HepG2 (cell line): Measurements from ENCODE around the gene SOCS1. TPM values are rescaled to one million over a fixed set of nuclear protein-coding genes. Genes with fewer than 3 reads are reported as not detected.

Source experiments
- ARNT2 ChIP-seq: sonication (generic); formaldehyde crosslinking; IDR thresholded peaks from 2 replicates; pipeline ENCODE4 v1.8.0; 2022; ENCODE audit warnings: mild to moderate bottlenecking, low read depth, missing genetic modification reagents, moderate library complexity
- HNF4G ChIP-seq, 2 experiments: sonication (generic) in 1 of 2; formaldehyde crosslinking in 1 of 2; IDR thresholded peaks; 2 replicates each; pipeline versions ENCODE4 v1.4.0 to v1.6.1; 2011 to 2020; ENCODE audit warnings: borderline replicate concordance in 2 of 2, low read depth in 2 of 2, mild to moderate bottlenecking in 2 of 2, low read length in 1 of 2, missing genetic modification reagents in 1 of 2, moderate library complexity in 1 of 2
- HNRNPUL1 ChIP-seq: fragments of 200-400 bp; formaldehyde crosslinking; IDR thresholded peaks from 2 replicates; pipeline ENCODE4 v1.6.1; 2017; ENCODE audit warnings: low read depth, mild to moderate bottlenecking, low read length, moderate library complexity
- IKZF4 ChIP-seq: sonication (generic); formaldehyde crosslinking; IDR thresholded peaks from 2 replicates; pipeline ENCODE4 v1.5.1; 2020; ENCODE audit warnings: borderline replicate concordance, mild to moderate bottlenecking, low read depth, missing genetic modification reagents; ENCODE audit errors: not compliant biosample characterization
- ISL2 ChIP-seq: sonication (generic); formaldehyde crosslinking; IDR thresholded peaks from 2 replicates; pipeline ENCODE4 v1.5.0; 2020; ENCODE audit warnings: missing genetic modification reagents
- NRL ChIP-seq: sonication (generic); formaldehyde crosslinking; IDR thresholded peaks from 2 replicates; pipeline ENCODE4 v1.5.0; 2020; ENCODE audit warnings: missing genetic modification reagents, mild to moderate bottlenecking, moderate library complexity, borderline replicate concordance
- SIN3A ChIP-seq: IDR thresholded peaks from 2 replicates; pipeline ENCODE4 v1.6.1; 2011; ENCODE audit warnings: low read depth, mild to moderate bottlenecking, control low read depth, low read length, borderline replicate concordance
- SOX6 ChIP-seq, 2 experiments: fragments of 450-650 bp in 1 of 2; sonication (generic) in 1 of 2; formaldehyde crosslinking in 1 of 2; IDR thresholded peaks; 2 replicates each; pipeline versions ENCODE4 v1.4.0 to v1.6.1; 2017 to 2020; ENCODE audit warnings: antibody characterized with exemption in 1 of 2, mild to moderate bottlenecking in 1 of 2, missing genetic modification reagents in 1 of 2
- SSRP1 ChIP-seq: IDR thresholded peaks from 2 replicates; pipeline ENCODE4 v1.6.1; 2016; ENCODE audit warnings: control low read depth
- ZC3H13 ChIP-seq: sonication (generic); formaldehyde crosslinking; IDR thresholded peaks from 2 replicates; pipeline ENCODE4 v1.8.1; 2023; ENCODE audit warnings: mild to moderate bottlenecking, missing genetic modification reagents, moderate library complexity
- ZNF292 ChIP-seq: sonication (generic); formaldehyde crosslinking; IDR thresholded peaks from 2 replicates; pipeline ENCODE4 v1.8.1; 2022; ENCODE audit warnings: mild to moderate bottlenecking, low read depth, missing genetic modification reagents, borderline replicate concordance
- ZNF350 ChIP-seq: sonication (generic); formaldehyde crosslinking; IDR thresholded peaks from 2 replicates; pipeline ENCODE4 v1.4.0; 2020; ENCODE audit warnings: mild to moderate bottlenecking, low read depth, missing genetic modification reagents, borderline replicate concordance
- ZNF598 ChIP-seq: sonication (generic); formaldehyde crosslinking; IDR thresholded peaks from 2 replicates; pipeline ENCODE4 v1.5.1; 2020; ENCODE audit warnings: mild to moderate bottlenecking, missing genetic modification reagents, borderline replicate concordance
- polyA plus RNA-seq, 8 experiments: library from polyadenylated mRNA; depleted of rRNA in 3 of 8; stranded (reverse) in 7 of 8; unstranded in 1 of 8; fragments of >200 nt; fragmentation: Illumina TruSeq in 4 of 8; extraction: Trizol in 4 of 8; gene quantifications; 2 replicates each; pipeline versions ENCODE4 v1.2.1 to v1.2.3, GENCODE V29; 2011 to 2016; ENCODE audit warnings: low read depth in 4 of 8, missing spikeins in 1 of 8, mixed read lengths in 1 of 8; ENCODE audit not compliant: insufficient read depth in 1 of 8
- total RNA-seq, 5 experiments: library from RNA; depleted of rRNA; stranded (reverse); fragments of >200 nt; fragmentation: Illumina TruSeq; extraction: Trizol; gene quantifications; 2 replicates each; pipeline ENCODE4 v1.2.3, GENCODE V29; 2016; ENCODE audit warnings: low read depth in 1 of 5
- TF ChIP-seq, protein P1 (sequence below): IDR thresholded peaks from 2 replicates; pipeline ENCODE4 v1.6.1; 2016; ENCODE audit warnings: missing compliant biosample characterization, missing genetic modification reagents, borderline replicate concordance
- TF ChIP-seq, protein P2 (sequence below): sonication (generic); formaldehyde crosslinking; IDR thresholded peaks from 2 replicates; pipeline ENCODE4 v1.8.0; 2022; ENCODE audit warnings: missing genetic modification reagents, mild to moderate bottlenecking, inconsistent platforms, borderline replicate concordance
- TF ChIP-seq, protein P3 (sequence below): sonication (generic); IDR thresholded peaks from 2 replicates; pipeline ENCODE4 v1.6.1; 2016; ENCODE audit warnings: low read depth, borderline replicate concordance
- TF ChIP-seq, protein P4 (sequence below): sonication (generic); formaldehyde crosslinking; IDR thresholded peaks from 2 replicates; pipeline ENCODE4 v1.5.1; 2020; ENCODE audit warnings: mild to moderate bottlenecking, missing genetic modification reagents, moderate library complexity
- TF ChIP-seq, protein P5 (sequence below): sonication (generic); formaldehyde crosslinking; conservative IDR thresholded peaks from 2 replicates; pipeline ENCODE4 v1.4.0; 2020; ENCODE audit warnings: mild to moderate bottlenecking, missing genetic modification reagents, moderate library complexity

Gene SOCS1
- total and polyA plus RNA-seq, 2 of the 13 experiments (the other 11 are each of a cell fraction or from before 2014, with no cell fraction given), result 5.3 to 6.3 TPM

DNA sequence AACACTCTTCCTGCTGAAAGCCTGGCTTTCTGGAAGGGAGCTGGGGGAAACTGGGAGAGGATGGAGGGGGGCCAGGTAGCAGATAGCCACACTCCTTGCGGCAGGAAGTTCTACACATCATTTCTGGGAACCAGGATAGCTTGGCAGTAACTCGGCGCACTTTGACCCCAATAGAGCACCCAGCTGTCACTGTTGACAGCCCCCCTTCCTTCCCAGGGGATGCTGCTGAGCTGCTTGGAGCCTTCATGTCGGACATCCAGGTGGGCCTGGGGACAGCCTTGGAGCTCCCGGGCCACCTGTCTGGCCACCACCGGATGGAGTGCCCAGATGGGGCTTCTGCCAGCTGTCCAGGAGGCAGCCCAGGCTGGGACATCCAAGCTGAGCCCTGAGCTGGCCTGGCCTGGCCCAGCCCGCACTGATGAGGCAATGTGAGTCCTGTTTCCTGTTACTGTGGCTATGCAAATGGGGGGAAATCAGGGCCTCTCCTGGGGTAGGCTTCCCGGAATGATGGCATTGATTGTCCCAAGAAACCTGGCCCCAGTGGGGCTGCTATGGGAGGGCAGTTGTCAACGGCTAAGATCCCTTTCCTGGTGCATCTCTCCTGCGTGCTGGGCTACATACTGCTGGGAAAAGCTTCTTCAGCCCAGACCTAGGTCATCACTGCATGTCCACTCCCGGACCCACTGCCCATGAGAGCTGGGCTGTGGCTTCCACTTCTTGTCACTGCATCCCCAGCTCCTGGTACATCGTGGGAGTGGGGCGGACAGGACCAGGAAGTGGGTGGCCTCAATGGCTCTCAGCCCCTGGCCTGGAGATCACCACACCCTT lies 50.0 kb downstream of the SOCS1 start (continued):
- peak; percentile 56; the same call in 1 of the 2 replicates for TF ChIP-seq ARNT2 (CRISPR knock-in tag)
- TF ChIP-seq, protein P1, sequence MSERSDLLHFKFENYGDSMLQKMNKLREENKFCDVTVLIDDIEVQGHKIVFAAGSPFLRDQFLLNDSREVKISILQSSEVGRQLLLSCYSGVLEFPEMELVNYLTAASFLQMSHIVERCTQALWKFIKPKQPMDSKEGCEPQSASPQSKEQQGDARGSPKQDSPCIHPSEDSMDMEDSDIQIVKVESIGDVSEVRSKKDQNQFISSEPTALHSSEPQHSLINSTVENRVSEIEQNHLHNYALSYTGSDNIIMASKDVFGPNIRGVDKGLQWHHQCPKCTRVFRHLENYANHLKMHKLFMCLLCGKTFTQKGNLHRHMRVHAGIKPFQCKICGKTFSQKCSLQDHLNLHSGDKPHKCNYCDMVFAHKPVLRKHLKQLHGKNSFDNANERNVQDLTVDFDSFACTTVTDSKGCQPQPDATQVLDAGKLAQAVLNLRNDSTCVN (CRISPR knock-in tag), result peak; percentile 7; the same call in 1 of the 2 replicates
- peak; percentile 76; the same call in 1 of the 2 replicates for TF ChIP-seq ZNF350 (CRISPR knock-in tag)
- TF ChIP-seq SSRP1 (CRISPR knock-in tag), result peak; percentile 49; the same call in 1 of the 2 replicates
- TF ChIP-seq HNRNPUL1, result no peak
- TF ChIP-seq, protein P2, sequence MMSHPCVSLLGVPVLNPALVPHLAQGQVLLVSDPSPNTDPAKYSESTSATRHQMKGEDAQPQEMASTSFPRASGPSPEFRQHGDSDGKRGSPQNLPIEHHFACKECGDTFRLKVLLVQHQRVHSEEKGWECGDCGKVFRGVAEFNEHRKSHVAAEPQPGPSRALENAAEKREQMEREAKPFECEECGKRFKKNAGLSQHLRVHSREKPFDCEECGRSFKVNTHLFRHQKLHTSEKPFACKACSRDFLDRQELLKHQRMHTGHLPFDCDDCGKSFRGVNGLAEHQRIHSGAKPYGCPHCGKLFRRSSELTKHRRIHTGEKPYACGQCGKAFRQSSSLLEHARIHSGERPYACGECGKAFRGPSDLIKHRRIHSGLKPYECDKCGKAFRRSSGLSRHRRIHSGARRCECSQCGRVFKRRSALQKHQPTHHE (CRISPR knock-in tag), result no peak
- TF ChIP-seq ZC3H13 (CRISPR knock-in tag), result no peak
- no peak for TF ChIP-seq NRL (CRISPR knock-in tag)
- peak; percentile 63 for TF ChIP-seq IKZF4 (CRISPR knock-in tag)
- peak; percentile 44; the same call in 1 of the 2 replicates for TF ChIP-seq ZNF598 (CRISPR knock-in tag)
- TF ChIP-seq, protein P3, sequence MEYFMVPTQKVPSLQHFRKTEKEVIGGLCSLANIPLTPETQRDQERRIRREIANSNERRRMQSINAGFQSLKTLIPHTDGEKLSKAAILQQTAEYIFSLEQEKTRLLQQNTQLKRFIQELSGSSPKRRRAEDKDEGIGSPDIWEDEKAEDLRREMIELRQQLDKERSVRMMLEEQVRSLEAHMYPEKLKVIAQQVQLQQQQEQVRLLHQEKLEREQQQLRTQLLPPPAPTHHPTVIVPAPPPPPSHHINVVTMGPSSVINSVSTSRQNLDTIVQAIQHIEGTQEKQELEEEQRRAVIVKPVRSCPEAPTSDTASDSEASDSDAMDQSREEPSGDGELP, result peak; percentile 95
- TF ChIP-seq ISL2 (CRISPR knock-in tag), result no peak
- TF ChIP-seq HNF4G (IDR thresholded peaks at IDR 0.05; ENCODE audit: borderline replicate concordance, low read depth, low read length), result peak; percentile 79
- TF ChIP-seq HNF4G (CRISPR knock-in tag; IDR thresholded peaks at IDR 0.05; ENCODE audit: borderline replicate concordance, low read depth), result peak; percentile 71; the same call in 1 of the 2 replicates
- no peak for TF ChIP-seq SIN3A
- no peak for TF ChIP-seq SOX6 (IDR thresholded peaks at IDR 0.05)
- TF ChIP-seq SOX6 (CRISPR knock-in tag; IDR thresholded peaks at IDR 0.05), result peak; percentile 42; the same call in 1 of the 2 replicates
- peak; percentile 66; the same call in 1 of the 2 replicates for TF ChIP-seq ZNF292 (CRISPR knock-in tag)
- TF ChIP-seq, protein P4, sequence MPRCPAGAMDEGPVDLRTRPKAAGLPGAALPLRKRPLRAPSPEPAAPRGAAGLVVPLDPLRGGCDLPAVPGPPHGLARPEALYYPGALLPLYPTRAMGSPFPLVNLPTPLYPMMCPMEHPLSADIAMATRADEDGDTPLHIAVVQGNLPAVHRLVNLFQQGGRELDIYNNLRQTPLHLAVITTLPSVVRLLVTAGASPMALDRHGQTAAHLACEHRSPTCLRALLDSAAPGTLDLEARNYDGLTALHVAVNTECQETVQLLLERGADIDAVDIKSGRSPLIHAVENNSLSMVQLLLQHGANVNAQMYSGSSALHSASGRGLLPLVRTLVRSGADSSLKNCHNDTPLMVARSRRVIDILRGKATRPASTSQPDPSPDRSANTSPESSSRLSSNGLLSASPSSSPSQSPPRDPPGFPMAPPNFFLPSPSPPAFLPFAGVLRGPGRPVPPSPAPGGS (CRISPR knock-in tag), result 0 out of 2 replicates have a peak, but pooled peaks have one; percentile 49
- TF ChIP-seq, protein P5, sequence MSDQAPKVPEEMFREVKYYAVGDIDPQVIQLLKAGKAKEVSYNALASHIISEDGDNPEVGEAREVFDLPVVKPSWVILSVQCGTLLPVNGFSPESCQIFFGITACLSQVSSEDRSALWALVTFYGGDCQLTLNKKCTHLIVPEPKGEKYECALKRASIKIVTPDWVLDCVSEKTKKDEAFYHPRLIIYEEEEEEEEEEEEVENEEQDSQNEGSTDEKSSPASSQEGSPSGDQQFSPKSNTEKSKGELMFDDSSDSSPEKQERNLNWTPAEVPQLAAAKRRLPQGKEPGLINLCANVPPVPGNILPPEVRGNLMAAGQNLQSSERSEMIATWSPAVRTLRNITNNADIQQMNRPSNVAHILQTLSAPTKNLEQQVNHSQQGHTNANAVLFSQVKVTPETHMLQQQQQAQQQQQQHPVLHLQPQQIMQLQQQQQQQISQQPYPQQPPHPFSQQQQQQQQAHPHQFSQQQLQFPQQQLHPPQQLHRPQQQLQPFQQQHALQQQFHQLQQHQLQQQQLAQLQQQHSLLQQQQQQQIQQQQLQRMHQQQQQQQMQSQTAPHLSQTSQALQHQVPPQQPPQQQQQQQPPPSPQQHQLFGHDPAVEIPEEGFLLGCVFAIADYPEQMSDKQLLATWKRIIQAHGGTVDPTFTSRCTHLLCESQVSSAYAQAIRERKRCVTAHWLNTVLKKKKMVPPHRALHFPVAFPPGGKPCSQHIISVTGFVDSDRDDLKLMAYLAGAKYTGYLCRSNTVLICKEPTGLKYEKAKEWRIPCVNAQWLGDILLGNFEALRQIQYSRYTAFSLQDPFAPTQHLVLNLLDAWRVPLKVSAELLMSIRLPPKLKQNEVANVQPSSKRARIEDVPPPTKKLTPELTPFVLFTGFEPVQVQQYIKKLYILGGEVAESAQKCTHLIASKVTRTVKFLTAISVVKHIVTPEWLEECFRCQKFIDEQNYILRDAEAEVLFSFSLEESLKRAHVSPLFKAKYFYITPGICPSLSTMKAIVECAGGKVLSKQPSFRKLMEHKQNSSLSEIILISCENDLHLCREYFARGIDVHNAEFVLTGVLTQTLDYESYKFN (CRISPR knock-in tag), result peak; percentile 61; the same call in 1 of the 2 replicates
